GM19324 (cell line): Measurements from ENCODE around the gene SPC25.
"Not testable (repeated sequence)": the region's sequence is repeated elsewhere in the genome, so short reads cannot be mapped to it uniquely, and the experiment has no call there.

Source experiments
- ATAC-seq: cut with Tn5 transposase; IDR thresholded peaks from one replicate; pipeline ENCODE4 v1.9.1; 2021; ENCODE audit warnings: mild to moderate bottlenecking, moderate library complexity; ENCODE audit not compliant: unreplicated experiment, low FRiP score

The SPC25 gene

DNA sequence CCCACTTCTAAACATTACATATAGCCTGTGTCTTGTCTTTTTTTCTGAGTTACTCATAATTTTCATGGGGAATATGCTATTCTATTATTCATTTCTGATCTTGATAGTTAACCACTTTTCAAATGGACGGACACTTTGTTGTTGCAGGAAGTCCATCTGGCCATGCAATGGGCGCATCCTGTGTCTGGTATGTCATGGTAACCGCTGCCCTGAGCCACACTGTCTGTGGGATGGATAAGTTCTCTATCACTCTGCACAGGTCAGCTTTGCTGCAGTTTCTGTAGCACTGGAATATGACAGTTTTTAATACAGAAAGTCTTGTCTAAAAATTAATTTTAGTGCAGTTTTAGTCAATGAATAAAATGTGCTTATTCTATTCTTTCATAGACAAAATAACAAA lies 14.1 kb upstream of the SPC25 start:
- ATAC-seq, result no peak

DNA sequence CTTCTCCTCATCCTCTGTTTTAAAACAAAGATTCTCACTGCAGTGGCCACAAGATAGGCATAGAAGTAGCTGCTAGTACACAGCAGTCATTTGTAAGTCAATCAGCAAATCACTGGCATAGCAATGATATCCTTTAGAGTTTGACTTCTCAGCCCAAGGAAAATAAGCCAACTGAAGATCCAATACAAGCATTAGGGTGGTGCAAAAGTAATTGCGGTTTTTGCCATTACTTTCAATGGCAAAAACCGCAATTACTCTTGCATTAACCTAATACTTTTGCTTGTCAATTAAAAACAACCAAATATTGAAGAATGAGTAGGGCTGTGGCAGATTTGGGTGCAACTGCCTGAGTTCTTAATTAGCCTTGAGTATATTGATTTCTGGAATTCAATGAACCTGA lies 13.7 kb upstream of the SPC25 start:
- no peak for ATAC-seq

DNA sequence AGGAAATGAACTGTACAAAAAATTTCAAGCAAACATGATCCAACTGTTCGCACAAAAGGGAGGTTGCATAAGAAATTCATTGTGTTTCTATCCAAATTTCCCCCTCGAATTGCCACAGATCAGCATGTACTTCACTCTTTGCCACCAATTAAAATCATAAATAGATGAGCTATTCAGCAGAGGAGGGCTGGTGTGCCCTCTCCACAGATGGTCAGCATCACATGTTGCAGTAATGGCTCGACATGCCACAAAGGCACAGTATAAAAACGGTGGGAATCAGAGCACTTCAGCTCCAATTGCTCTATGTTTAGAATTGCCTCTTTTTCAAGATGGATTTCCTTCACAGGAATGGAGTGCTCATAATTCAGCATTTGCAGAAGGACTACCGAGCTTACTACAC lies 10.8 kb upstream of the SPC25 start, which contains the start of gene G6PC2:
G6PC2 (plus strand) TSS at position 289 of the 400 bp plus-strand sequence; CDS start at position 330, 41 bp downstream.
- ATAC-seq, result no peak

DNA sequence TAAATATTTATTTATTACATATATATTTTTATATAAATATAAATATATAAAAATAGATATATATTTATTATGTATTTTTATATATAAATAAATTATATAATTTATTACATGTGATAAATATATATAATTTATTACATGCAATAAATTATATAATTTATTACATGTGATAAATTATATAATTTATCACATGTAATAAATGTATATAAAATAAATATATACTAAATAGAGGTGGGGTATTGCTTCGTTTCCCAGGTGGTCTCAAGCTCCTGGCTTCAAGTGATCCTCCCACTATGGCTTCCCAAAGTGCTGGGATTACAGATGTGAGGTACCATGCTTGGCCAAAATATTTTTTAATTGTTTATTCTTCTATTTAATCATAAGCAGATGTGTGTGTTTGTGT lies 7.2 kb upstream of the SPC25 start:
- no peak for ATAC-seq

DNA sequence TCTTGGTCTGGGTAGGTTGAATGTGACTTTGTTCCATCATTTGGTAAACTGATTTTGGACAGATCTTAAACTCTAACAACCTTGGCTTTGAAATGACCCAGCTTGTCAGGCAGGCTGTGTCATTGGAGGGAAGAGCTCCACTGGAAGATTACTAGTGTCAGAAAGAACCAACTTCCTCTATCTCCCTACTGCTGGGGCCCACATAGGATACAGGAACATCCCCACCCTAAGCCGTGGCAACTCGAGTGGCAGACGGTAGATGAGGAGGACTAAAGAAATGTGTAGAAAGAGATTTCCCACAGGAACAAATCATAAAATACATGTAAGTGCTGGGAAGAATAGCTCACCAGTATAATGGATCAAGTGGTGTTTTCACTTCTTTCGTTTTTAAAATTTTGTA lies 6.6 kb upstream of the SPC25 start:
- no peak for ATAC-seq

DNA sequence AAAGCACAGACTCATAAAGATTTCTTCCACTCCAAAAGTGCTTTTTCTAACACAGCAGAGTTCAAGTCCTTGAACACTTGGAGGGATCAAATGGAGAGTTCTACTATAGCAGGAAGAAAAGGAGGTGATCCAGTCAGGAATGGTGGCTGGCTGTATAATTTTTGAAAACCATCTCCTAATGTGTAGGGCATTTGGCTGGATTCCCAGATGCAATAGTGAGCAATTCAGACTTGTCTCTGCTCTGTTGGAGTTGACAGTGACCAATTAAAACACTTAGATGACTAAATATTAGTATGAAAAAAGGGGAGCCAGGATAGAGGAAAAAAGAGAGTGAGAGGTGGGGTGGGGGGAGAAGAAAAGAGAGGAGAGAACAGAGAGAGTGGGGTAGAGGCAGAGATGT lies 5.5 kb upstream of the SPC25 start:
- ATAC-seq, result no peak

DNA sequence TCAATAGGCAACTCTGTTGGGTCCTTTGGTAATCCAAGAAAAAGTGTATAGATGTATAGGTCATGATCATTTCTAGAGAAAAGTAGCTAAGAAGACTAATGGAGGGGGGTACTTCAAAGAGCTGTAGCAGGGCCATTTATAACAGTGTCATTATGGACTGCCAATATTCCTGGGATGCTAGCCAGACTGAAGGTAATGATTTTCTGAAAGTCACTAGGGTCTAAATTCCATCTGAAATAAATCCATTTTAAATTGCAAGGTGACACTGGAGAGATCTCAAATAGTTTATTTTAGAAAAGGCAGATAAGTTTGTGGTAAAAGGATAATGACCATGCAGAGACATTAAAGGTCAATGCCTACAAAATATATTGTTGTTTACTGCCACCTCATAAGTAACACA lies 4.5 kb upstream of the SPC25 start:
- ATAC-seq, result no peak

DNA sequence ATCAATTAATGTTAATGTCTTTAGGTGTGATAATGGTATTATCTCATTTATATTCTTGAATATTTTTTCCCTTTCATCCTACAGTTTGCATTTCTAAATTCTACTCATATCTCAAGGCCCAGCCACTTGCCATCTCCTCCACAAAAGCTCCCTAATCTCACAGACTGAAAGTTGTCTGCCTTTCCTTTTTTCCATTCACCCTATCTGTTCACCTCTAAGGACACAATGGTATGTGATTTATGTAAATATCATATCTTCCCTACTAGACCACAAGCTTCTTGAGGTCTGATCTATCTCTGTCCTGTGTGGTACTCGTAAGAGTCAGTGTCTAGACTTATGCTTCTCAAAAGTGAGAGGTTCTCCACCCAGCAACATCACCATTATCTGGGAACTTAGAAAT lies 3.9 kb upstream of the SPC25 start:
- ATAC-seq, result no peak

DNA sequence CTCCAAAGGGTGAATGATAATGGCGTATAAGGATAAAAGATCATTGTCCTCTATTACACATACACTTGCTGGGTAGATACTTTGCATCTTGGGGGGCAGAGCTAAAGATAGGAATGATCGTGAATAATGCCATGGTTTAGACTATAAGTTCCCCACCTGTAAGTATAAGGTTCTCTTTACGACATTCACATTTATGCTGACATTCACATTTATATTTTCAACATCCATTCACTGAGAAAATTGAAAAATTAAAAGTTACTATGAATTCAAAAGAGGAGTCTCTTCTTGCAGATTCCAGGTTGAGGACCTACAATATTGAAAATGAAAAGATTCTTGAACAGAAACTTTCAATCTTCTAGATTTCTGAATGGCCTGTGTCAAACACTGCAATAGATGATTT lies 2.1 kb upstream of the SPC25 start:
- no peak for ATAC-seq

DNA sequence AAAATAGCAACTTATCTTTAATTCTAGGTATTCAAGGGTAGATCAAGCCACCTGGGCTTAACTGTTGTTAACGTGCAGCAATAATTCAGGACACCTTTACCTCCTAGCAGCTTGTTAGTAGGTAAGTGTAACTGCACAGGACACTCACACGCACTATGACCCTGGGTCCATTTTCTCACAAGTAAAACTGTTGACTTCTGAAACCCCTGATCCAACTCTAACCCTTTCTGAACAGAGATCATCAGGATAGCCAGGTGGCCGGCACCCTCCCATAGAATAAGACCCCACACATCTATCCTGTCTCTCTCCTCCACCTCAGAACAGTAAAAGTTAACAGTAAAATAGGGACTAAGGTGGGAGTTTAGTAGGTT lies 610 bp downstream of the SPC25 start:
- no peak for ATAC-seq

DNA sequence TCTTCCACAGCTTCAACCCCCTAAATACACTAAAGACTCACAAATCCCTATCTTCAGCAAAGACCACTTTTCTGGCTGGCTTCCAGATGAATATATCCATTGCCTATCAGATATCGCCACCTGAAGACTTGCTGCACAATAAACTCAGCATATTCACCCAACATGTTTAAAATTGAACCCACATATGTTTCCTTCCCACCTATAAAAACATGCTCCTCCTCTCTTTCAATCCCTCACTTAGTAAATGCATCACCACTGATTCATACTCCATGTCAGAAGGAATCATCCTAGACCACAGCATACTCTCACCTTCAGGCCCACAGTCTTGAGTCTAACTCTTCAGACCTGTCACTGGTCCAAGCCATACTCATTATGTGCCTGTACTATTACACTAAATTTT lies 5.3 kb downstream of the SPC25 start:
- ATAC-seq, result no peak

DNA sequence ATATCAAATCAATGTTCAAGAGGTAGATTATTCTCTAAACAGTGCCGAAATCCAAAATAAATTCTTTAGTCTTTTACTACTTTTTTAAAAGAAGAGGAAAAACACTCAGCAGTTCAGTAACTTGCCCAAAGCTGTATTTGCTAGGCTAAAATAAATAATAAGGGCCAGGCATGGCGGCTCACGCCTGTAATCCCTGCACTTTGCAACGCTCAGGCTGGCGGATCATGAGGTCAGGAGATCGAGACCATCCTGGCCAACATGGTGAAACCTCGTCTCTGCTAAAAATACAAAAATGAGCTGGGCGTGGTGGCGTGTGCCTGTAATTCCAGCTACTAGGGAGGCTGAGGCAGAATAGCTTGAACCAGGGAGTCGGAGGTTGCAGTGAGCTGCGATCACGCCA lies 8.1 kb downstream of the SPC25 start:
- ATAC-seq, result not testable (repeated sequence)

DNA sequence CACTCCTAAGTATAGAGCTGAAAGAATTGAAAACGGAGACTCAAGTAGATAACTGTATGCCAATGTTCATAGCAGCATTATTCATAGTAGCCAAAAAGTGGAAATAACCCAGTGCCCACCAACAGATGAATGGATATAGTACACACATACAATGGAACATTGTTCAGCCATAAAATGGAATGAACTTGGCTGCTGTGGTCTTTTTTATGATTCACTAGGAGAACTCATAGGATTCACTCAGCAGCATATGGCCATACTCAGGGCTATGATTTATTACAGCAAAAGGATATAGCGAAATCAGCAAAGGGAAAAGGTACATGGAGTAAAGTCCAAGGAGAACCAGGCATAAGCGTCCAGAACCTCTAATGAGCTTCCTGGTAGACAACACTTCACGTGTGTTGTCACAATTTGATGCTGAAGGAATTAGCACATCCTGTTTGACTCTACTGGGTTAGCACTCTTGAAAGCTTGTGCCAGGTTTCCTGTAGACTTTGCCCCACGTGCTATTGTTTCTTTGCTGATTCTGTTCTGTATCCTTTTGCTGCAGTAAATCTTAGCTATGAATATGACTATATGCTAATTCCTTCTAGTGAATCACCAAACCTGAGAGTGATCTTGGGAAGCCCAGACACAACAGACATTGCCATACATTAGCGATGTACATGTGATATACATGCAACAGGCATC lies 15.7 kb downstream of the SPC25 start:
- no peak for ATAC-seq

DNA sequence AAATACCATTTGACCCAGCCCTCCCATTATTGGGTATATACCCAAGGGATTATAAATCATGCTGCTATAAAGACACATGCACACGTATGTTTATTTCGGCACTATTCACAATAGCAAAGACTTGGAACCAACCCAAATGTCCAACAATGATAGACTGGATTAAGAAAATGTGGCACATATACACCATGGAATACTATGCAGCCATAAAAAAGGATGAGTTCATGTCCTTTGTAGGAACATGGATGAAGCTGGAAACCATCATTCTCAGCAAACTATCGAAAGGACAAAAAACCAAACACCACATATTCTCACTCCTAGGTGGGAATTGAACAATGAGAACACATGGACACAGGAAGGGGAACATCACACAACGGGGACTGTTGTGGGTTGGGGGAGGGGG lies 19.4 kb downstream of the SPC25 start:
- not testable (repeated sequence) for ATAC-seq

DNA sequence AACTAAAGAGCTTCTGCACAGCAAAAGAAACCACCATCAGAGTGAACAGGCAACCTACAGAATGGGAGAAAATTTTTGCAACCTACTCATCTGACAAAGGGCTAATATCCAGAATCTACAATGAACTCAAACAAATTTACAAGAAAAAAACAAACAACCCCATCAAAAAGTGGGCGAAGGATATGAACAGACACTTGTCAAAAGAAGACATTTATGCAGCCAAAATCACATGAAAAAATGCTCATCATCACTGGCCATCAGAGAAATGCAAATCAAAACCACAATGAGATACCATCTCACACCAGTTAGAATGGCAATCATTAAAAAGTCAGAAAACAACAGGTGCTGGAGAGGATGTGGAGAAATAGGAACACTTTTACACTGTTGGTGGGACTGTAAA lies 19.9 kb downstream of the SPC25 start:
- ATAC-seq, result not testable (repeated sequence)

DNA sequence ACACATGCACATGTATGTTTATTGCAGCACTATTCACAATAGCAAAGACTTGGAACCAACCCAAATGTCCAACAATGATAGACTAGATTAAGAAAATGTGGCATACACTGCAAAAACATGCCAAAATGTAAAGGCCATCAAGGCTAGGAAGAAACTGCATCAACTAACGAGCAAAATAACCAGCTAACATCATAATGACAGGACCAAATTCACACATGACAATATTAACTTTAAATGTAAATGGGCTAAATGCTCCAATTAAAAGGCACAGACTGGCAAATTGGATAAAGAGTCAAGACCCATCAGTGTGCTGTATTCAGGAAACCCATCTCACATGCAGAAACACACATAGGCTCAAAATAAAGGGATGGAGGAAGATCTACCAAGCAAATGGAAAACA lies 23.1 kb downstream of the SPC25 start:
- not testable (repeated sequence) for ATAC-seq

DNA sequence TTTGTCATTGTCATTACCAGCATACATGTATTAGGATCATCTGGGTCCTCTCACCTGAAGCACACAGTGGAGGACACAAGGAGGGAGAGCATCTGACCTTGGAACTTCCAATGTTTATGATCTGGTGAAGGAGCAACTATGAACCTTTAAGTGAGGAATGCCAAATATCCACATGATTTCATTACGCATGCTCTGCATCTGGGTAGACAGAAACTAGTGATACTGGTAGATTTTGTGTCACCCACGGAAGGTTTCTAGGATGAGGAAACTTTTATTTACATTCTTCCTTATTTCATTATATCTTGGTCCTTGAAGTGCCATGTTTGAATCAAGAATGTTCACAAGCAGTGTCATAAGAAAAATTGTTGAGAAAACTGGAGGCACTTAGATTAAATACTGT lies 32.1 kb downstream of the SPC25 start:
- no peak for ATAC-seq

DNA sequence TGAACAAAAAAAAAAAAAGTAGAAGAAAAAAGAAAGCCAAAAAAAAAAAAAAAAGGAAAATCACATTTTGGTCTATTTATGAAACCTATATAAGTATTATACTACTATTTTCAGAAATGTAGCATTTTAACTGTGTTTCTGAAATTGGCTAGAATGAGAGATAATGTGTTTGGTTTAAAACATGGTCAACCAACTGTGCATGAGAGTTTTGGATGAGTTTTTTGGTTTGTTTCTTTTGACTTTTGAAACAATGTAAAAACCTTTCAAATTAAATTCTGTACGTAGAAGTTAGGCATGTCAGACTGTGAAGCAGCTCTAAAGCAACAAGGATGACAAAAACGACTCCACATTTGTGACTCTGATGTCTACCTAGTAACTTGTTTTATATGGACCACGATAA lies 34.6 kb downstream of the SPC25 start:
- no peak for ATAC-seq

DNA sequence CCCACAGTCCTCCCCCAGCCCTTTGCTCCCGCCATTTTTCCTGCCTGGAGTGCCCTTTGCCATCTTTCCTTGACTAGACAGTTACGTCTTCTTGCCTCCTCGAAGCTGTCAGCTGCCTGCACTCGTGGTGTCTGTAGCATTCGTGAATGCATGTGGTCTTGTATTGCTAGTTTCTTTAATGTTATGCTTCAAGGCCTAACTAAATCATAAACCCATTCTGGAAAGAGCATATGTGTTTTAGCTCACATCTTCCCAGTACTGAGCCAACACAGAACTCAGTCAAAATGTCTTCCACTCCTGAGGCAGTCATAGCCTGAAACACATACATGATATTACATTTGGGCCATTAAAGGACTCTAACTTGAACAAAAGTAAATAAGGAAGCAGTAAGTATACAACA lies 35.6 kb downstream of the SPC25 start:
- ATAC-seq, result no peak

DNA sequence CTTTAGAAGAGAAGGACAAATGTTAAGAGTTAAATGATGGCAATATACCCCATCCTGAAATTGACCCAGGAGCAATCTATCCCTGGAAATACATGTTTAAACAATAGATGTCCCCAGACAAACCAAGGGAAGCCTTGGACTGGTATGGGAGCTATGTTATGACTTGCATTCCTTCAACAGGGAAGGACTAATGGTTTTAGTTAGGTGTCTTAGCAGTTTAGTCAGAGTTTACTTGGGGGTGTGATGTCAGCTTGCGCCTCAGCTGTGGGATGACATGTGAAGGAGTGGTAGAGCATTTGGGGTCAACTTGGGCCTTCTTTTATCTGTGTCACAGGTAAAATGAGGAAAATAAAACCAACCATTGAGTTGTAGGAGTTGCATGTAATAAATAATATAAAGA lies 36.8 kb downstream of the SPC25 start:
- ATAC-seq, result no peak

DNA sequence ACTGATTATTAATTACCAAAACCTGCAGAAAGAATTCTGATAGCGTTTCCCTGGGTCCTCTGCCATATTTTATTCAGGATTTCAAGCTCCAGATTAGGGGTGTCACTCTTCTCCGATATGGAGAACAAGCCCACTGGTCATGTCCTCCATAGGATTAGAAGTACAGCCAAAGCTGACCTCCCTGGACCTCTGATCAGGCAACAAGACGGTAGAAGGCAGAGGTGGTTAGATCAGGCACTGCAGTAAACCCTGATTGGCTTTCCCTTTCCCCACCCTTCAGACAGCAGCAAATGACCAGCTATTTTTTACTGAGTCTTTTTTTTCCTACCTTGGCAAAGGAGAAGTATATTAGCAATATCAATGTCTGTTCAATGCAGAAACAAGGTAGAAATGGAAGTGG lies 37.7 kb downstream of the SPC25 start:
- no peak for ATAC-seq

DNA sequence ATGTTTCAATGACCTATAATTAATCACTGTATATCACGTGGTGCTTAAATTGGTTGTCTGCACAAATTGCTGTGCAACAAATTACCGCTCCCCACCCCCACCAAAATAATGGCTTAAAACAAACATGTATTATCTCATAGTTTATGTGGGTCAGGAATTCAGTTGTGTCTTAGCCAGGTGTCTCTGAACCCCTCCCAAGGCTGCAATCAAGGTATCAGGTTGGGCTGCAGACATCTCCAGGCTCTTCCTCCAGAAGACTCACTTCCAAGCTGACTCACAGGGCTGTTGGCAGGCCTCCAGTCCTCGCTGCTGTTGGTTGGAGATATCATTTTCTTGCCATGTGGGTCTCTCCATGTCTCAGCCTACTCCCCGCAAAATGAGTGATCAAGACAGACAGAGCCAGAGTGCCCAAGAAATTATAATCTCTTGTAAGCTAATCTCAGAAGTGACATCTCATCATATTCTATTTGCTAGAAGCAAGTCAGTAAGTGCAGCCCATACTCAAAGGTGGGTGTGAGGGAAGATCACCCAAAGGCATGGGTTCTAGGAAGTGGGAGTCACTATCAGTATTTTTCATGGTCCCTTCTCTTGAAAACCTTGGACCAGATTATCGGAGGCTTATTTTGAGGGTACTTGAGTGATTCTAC lies 38.4 kb downstream of the SPC25 start:
- no peak for ATAC-seq
